Stomach smooth muscle (tissue), 2 donors: Measurements from ENCODE around the gene LRGUK.

Source experiments
- H3K27ac ChIP-seq: one replicate; pipeline ENCODE4 v1.7.0; 2013; ENCODE audit warnings: mild to moderate bottlenecking, low read length, inconsistent platforms
- H3K27me3 ChIP-seq, 2 donors: one replicate each; pipeline ENCODE4 v1.7.0; 2013; ENCODE audit warnings: low read length in 2 of 2; ENCODE audit not compliant: insufficient read depth in 2 of 2, control insufficient read depth in 1 of 2
- H3K36me3 ChIP-seq, 2 donors: one replicate each; pipeline ENCODE4 v1.7.0; 2013; ENCODE audit warnings: low read length in 2 of 2; ENCODE audit not compliant: control insufficient read depth in 2 of 2, insufficient read depth in 2 of 2
- H3K4me1 ChIP-seq: one replicate; pipeline ENCODE4 v1.7.0; 2013; ENCODE audit warnings: low read length; ENCODE audit not compliant: control insufficient read depth, insufficient read depth
- H3K4me3 ChIP-seq, 2 donors: one replicate each; pipeline ENCODE4 v1.7.0; 2013; ENCODE audit warnings: low read length in 2 of 2
- H3K9ac ChIP-seq, 2 donors: one replicate each; pipeline ENCODE4 v1.7.0; 2013; ENCODE audit warnings: low read length in 2 of 2, mild to moderate bottlenecking in 1 of 2
- H3K9me3 ChIP-seq, 2 donors: one replicate each; pipeline ENCODE4 v1.7.0; 2013; ENCODE audit warnings: low read length in 2 of 2; ENCODE audit not compliant: control insufficient read depth in 2 of 2
- donor health status: healthy.
- donor health status: Pancreatic carcinoma.

Gene LRGUK

DNA sequence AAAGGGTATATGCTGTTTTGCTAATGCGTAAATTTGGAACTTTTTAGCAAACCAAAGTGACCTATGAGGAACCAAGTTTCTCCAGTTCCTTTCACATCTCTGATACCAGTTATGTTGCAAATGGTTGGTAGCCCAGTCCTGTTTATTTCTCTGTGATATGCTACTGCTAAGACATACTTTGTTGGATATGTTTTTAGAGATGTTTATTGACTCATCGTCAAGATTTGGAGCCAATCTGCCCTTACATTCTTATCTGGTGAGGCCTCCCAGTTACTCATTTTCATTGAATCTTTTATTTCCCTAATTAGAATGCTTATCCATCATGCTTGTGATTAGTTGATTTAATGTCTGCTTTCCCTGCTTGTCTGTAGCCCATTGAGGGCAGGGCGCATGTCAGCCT, 58.9 kb downstream of the LRGUK start:
- Histone ChIP-seq H3K9ac (no peak overlapping the region), H3K27ac (no peak overlapping the region), H3K4me1 (no peaks in the 10 kb centered on the region), H3K4me3 (no peak overlapping the region), H3K36me3 (no peaks in the 10 kb centered on the region), H3K9me3 (no peaks in the 10 kb centered on the region), H3K27me3 (no peaks in the 10 kb centered on the region)

DNA sequence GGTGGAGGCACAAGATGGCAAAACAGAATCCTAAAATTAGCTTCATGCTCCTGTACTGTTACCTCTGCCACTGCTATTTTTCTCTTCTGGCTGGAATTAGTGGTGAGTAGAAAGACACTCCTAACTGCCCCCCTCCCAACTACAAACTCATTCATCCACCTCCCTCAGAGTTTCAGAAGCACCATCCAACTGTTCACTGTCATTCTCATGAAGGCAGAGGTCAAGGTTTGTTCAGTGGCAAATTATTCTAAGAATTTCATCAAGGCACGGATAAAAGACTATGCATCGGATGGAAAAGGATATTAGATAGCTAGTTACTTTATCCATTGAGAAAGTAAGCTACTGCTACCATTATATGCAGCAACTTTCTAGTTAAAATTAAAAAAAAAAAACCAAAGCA, 59.7 kb downstream of the LRGUK start:
- Histone ChIP-seq H3K9me3 (no peaks in the 10 kb centered on the region), H3K4me3 (no peak overlapping the region), H3K27ac (no peak overlapping the region), H3K4me1 (no peaks in the 10 kb centered on the region), H3K27me3 (no peaks in the 10 kb centered on the region), H3K9ac (no peak overlapping the region), H3K36me3 (no peaks in the 10 kb centered on the region)

DNA sequence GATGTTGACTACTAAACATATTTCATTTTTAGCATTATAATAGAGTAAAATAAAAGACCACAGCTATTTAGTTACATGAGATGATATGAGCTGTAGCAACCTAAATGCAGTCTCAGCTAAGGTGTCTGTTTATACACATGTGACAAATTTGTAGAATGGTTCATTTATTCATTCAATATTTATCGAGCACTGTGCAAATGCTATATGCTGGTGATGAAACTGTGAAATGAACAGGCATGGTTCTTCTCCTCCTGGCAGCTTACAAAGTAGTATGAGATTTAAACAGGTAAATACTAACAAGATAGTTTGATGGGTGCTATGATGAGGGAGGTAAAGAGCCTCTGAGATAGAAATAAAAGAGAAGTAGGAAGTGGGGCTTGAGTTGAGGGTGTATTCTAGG, 60.8 kb downstream of the LRGUK start:
- Histone ChIP-seq H3K4me1 (no peaks in the 10 kb centered on the region), H3K27ac (no peak overlapping the region), H3K9me3 (no peaks in the 10 kb centered on the region), H3K27me3 (no peaks in the 10 kb centered on the region), H3K9ac (no peak overlapping the region), H3K4me3 (no peak overlapping the region), H3K36me3 (no peaks in the 10 kb centered on the region)

DNA sequence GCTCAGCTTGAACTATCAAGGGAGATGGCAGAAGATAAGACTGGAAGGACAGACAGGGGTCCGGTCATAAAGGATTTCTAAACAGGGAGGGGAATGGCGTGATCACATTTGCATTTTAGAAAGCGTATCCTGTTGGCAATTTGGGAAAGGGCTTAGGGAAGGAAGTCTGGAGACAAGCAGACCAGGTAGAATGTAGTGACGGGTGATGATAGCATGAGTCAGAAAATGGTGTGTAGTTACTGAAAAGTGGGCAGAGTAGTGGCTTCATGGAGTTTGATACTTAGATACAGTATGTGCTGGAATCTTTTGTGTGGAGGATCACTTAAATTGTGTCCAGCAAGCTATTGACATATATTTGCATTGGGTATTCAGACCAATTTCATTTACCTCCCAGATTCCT, 61.2 kb downstream of the LRGUK start:
- Histone ChIP-seq H3K27me3 (no peaks in the 10 kb centered on the region), H3K4me1 (no peaks in the 10 kb centered on the region), H3K4me3 (no peak overlapping the region), H3K9ac (no peak overlapping the region), H3K36me3 (no peaks in the 10 kb centered on the region), H3K27ac (no peak overlapping the region), H3K9me3 (no peaks in the 10 kb centered on the region)

DNA sequence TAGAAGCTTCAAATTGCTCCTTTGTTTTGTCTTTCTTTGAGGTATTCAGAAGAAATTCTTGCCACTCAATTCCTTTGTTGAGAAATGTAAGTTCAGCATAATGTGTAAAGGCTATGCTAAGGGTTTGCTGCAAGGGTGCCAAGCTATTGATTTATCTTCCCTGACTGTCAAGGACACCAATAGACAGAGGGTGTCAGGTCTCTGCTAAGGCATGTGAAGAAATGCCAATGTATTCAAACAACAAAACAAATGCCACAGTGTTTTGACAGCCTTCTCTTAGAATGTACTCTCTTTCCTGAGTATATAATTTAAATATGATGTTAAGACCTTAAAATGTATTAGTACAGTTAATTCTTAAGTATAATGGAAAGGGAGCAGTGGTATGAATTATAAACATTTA, 62.4 kb downstream of the LRGUK start:
- no peaks in the 10 kb centered on the region for H3K4me1 ChIP-seq
- H3K9ac ChIP-seq: no peak overlapping the region
- H3K27me3 ChIP-seq: no peaks in the 10 kb centered on the region
- H3K9me3 ChIP-seq: no peaks in the 10 kb centered on the region
- no peaks in the 10 kb centered on the region for H3K36me3 ChIP-seq
- no peak overlapping the region for H3K27ac ChIP-seq
- no peak overlapping the region for H3K4me3 ChIP-seq

DNA sequence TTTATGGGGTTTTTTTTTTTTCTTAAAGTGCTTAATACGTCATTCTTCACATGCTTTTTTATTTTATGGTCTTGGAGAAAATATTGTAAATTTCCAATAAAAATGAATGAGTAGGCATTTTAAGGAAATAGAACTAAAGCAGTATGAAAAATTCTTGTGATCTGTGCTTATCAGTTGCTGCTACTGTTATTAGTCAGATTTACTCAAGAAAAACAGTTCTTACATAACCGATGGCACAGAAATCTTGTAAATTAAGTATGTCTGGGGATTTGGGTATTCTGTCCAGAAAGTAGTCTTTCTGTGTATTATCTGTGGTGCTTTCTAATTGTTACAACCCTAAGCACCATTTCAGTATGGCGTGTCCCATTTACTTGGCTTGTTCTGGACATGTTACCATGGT, 64.7 kb downstream of the LRGUK start:
- no peak overlapping the region for H3K4me3 ChIP-seq
- no peaks in the 10 kb centered on the region for H3K36me3 ChIP-seq
- H3K9me3 ChIP-seq: no peaks in the 10 kb centered on the region
- no peaks in the 10 kb centered on the region for H3K27me3 ChIP-seq
- no peaks in the 10 kb centered on the region for H3K4me1 ChIP-seq
- H3K9ac ChIP-seq: no peak overlapping the region
- H3K27ac ChIP-seq: no peak overlapping the region

DNA sequence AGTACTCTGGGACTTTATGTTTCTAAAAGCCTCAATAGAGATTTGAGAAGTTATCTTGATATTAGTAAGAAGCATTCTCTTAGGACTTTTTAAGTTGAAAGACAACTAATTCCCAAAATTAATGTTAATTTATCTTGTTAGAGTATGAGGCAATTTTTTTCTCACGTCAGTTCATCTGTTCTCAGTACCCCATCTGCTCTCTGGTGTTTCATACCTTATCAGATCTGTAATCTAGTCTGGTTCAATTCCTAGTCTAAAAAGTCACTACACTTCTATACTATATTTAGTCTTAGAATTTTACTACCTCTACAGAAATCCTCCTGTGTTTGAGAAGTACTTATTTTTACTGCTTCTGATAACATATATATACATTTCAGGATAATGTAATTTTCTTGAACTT, 66.1 kb downstream of the LRGUK start:
- H3K27me3 ChIP-seq: no peaks in the 10 kb centered on the region
- no peaks in the 10 kb centered on the region for H3K4me1 ChIP-seq
- no peak overlapping the region for H3K4me3 ChIP-seq
- H3K9me3 ChIP-seq: no peaks in the 10 kb centered on the region
- no peaks in the 10 kb centered on the region for H3K36me3 ChIP-seq
- H3K9ac ChIP-seq: no peak overlapping the region
- no peak overlapping the region for H3K27ac ChIP-seq

DNA sequence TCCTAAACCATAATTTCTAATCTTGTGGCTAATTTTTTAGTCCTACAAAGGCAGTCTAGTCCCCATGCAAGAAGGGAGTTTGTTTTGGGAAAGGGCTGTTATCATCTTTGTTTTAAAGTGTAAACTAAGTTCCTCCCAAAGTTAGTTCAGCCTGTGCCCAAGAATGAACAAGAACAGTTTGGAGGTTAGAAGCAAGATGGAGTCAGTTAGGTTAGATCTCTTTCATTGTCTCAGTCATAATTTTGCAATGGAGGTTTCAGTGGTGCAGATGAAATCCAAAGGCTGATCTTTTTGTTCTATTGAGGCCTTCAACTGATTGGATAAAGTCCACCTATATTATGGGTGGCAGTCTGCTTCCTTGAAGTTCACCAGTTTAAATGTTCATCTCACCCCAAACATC, 68.1 kb downstream of the LRGUK start:
- Histone ChIP-seq H3K27me3 (no peaks in the 10 kb centered on the region), H3K27ac (no peak overlapping the region), H3K36me3 (no peaks in the 10 kb centered on the region), H3K4me1 (no peaks in the 10 kb centered on the region), H3K9me3 (no peaks in the 10 kb centered on the region), H3K4me3 (no peak overlapping the region), H3K9ac (no peak overlapping the region)

DNA sequence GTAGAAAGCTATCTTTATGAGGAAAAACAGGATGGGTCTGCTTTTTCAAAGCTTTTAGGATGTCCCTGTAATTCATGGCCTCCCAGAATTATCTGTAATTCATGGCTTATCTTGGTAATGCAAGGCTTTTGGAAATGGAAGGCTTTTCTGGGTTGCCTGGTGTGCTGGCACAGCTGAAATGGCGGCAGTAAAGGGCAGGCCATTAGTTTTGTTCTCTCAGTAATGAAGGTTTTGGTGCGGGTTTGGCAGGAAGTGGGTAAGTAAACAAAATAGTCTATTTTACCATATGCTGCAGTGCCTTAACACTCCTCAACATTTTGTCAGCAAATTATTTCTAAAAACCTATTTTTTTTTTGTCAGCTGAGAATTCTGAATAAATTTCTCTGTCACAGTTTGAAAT, 69.3 kb downstream of the LRGUK start:
- Histone ChIP-seq H3K9ac (no peak overlapping the region), H3K9me3 (no peaks in the 10 kb centered on the region), H3K27me3 (no peaks in the 10 kb centered on the region)

DNA sequence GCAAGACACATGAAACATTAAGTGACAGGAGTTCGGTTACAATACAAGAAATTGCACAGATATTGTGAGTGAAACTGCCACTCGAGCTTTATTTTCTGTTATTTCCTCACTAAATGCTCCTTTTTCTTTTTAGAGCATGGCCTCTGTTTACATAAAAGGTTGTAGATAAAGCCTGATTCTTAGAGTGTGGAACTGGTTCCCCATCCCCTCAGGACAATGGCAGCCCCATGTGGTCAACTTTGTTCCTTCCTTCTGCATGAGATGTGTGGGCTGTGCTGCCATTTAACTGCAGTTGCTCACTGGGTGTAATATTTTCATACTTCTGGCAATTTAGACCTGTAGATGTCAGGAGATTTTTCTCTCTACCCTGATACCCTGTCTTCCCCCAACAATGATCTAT, 70.2 kb downstream of the LRGUK start:
- Histone ChIP-seq H3K4me3 (no peak overlapping the region), H3K36me3 (no peaks in the 10 kb centered on the region), H3K4me1 (no peaks in the 10 kb centered on the region), H3K9ac (no peak overlapping the region), H3K9me3 (no peaks in the 10 kb centered on the region), H3K27me3 (no peaks in the 10 kb centered on the region), H3K27ac (no peak overlapping the region)

More for the DNA sequence above, 69.3 kb downstream of the LRGUK start:
- Histone ChIP-seq H3K4me1 (no peaks in the 10 kb centered on the region), H3K27ac (no peak overlapping the region), H3K36me3 (no peaks in the 10 kb centered on the region), H3K4me3 (no peak overlapping the region)

DNA sequence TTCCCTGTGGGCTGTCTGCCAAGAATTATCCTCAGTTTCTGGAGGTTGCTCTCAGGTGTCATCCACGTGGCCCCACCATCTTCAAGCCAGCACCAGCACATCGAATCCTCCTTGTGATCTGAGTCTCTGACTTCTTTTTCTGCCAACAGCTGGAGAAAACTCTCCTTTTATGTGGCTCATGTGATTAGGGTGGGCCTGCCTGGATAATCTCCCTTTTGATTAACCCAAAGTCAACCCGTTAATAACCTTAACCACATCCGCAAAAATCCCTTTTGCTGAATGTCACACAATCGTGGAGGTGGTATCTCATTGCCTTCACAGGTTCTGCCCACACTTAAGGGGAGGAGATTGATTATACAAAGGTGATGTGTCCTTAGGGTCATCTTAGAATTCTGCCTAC, 73.8 kb downstream of the LRGUK start:
- Histone ChIP-seq H3K9me3 (no peaks in the 10 kb centered on the region), H3K27ac (no peak overlapping the region), H3K4me3 (no peak overlapping the region), H3K27me3 (no peaks in the 10 kb centered on the region), H3K4me1 (no peaks in the 10 kb centered on the region), H3K9ac (no peak overlapping the region), H3K36me3 (no peaks in the 10 kb centered on the region)
